SU-DHL-6 (cell line): ENCODE measurements around the gene LPCAT1.

Experiments used
- H2AFZ ChIP-seq: fragments of 200-600 bp; sonication (generic); 2 replicates; pipeline ENCODE4 v1.6.1; 2014; ENCODE audit warnings: low read depth, mild to moderate bottlenecking, moderate library complexity, mixed read lengths, antibody characterized with exemption, low read length; ENCODE audit not compliant: severe bottlenecking
- H3F3A ChIP-seq: fragments of 200-600 bp; shearing (Covaris generic); 2 replicates; pipeline ENCODE4 v1.6.0; 2016; ENCODE audit warnings: antibody characterized with exemption, mild to moderate bottlenecking; ENCODE audit not compliant: insufficient read depth
- H3K27ac ChIP-seq: fragments of 200-600 bp; sonication (generic); 2 replicates; pipeline ENCODE4 v1.5.1; 2016; ENCODE audit warnings: low read depth, mild to moderate bottlenecking, low read length, moderate library complexity, mixed read lengths
- H3K27me3 ChIP-seq: fragments of 200-600 bp; sonication (generic), shearing (Covaris generic); 2 replicates; pipeline ENCODE4 v1.6.0; 2014; ENCODE audit warnings: mild to moderate bottlenecking, low read length
- H3K36me3 ChIP-seq: fragments of 200-600 bp; sonication (generic); 2 replicates; pipeline ENCODE4 v1.6.1; 2014; ENCODE audit warnings: mild to moderate bottlenecking, low read length, mixed read lengths
- H3K4me2 ChIP-seq: fragments of 300-600, 200-600 bp; shearing (Covaris generic), sonication (generic); 2 replicates; pipeline ENCODE4 v1.6.0; 2014; ENCODE audit warnings: low read length, low read depth, mild to moderate bottlenecking; ENCODE audit not compliant: poor library complexity, severe bottlenecking
- H3K4me3 ChIP-seq: fragments of 200-600 bp; sonication (generic); 2 replicates; pipeline ENCODE4 v1.5.1; 2014; ENCODE audit warnings: antibody characterized with exemption, low read length, mild to moderate bottlenecking, mixed read lengths; ENCODE audit not compliant: insufficient read depth, poor library complexity, severe bottlenecking
- H3K79me2 ChIP-seq: fragments of 200-600 bp; sonication (generic); 2 replicates; pipeline ENCODE4 v1.6.1; 2014; ENCODE audit warnings: mild to moderate bottlenecking, low read length, moderate library complexity; ENCODE audit not compliant: insufficient read depth
- H3K9ac ChIP-seq: fragments of 200-600 bp; sonication (generic); 2 replicates; pipeline ENCODE4 v1.7.0; 2014; ENCODE audit warnings: mild to moderate bottlenecking, low read length
- H3K9me2 ChIP-seq: fragments of 200-600 bp; sonication (generic); replicated peaks from 2 replicates; pipeline ENCODE4 v1.6.1; 2014; ENCODE audit warnings: low read length; ENCODE audit not compliant: insufficient read depth
- H3K9me3 ChIP-seq: fragments of 200-600 bp; sonication (generic); 2 replicates; pipeline ENCODE4 v1.6.1; 2014; ENCODE audit warnings: low read length, mixed read lengths; ENCODE audit not compliant: insufficient read depth
- H4K20me1 ChIP-seq: fragments of 200-600 bp; sonication (generic); 2 replicates; pipeline ENCODE4 v1.6.1; 2014; ENCODE audit warnings: low read depth, mild to moderate bottlenecking, antibody characterized with exemption, low read length, moderate library complexity, mixed read lengths
- EZH2phosphoT487 ChIP-seq: fragments of 200-600 bp; sonication (generic), shearing (Covaris generic); conservative IDR thresholded peaks from 2 replicates; pipeline ENCODE4 v1.6.1; 2018; ENCODE audit warnings: mild to moderate bottlenecking, antibody characterized with exemption, low read length, moderate library complexity, mixed read lengths
- TF ChIP-seq, protein P1 (sequence below): fragments of 200-600 bp; sonication (generic); IDR thresholded peaks from one replicate; pipeline ENCODE4 v1.5.1; 2017; ENCODE audit warnings: antibody characterized with exemption, mild to moderate bottlenecking, low read length, moderate library complexity; ENCODE audit not compliant: insufficient read depth, poor library complexity, severe bottlenecking

LPCAT1 gene

DNA sequence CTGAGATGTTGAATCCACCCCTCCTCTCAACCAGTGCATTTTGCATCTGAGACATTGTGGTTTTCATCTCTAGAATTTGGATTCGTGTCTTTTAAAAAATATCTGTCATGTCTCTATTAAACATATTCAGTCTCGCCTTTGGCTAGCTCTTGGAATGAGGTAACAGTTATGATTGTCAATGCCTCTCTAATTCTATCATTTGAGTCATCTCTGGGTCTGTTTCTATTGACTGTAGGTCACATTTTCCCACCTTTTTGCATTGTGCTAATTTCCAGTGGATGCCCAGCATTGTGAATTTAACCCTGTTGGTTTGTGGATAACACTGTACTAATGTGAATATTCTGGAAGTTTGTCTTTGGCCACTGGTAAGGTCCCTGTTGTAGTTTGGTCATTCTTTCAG, 70.1 kb downstream of the LPCAT1 start:
- H4K20me1 ChIP-seq: no peaks in the 10 kb centered on the region
- H3K27ac ChIP-seq: no peak overlapping the region
- H3K9me3 ChIP-seq: peaks cover 27% of the 10 kb centered on the region; the same call in 1 of the 2 replicates

DNA sequence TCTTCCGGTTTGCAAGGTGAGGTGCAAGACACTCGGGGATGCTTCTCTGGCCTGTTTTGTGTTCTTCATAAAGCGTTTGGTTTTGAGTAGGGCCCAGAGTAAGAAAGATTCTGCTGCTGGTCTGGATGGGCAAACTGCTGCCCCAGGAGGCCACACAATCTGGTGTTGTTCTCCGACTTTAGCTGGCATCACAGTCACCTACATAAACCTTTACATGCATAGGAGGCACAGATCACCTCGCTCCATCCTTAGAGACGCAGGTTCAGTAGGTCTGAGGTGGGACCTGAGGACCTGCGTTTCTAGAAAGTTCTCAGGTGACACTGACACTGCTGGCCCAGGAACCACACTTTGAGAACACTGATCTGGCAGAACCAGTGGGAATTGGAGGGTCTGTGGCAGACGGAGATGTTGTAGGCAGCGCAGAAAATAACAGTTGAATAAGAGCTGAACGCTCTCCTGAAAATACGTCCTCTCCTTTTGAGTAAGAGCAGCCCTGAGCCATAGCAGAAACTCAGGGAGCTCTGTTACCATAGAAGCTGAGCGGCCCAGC, 74.6 kb downstream of the LPCAT1 start:
- H3K9me2 ChIP-seq: no peaks in the 10 kb centered on the region
- H4K20me1 ChIP-seq: no peaks in the 10 kb centered on the region
- no peaks in the 10 kb centered on the region for H3K79me2 ChIP-seq
- no peak overlapping the region for H3K9ac ChIP-seq
- no peak for TF ChIP-seq EZH2phosphoT487
- TF ChIP-seq, protein P1, sequence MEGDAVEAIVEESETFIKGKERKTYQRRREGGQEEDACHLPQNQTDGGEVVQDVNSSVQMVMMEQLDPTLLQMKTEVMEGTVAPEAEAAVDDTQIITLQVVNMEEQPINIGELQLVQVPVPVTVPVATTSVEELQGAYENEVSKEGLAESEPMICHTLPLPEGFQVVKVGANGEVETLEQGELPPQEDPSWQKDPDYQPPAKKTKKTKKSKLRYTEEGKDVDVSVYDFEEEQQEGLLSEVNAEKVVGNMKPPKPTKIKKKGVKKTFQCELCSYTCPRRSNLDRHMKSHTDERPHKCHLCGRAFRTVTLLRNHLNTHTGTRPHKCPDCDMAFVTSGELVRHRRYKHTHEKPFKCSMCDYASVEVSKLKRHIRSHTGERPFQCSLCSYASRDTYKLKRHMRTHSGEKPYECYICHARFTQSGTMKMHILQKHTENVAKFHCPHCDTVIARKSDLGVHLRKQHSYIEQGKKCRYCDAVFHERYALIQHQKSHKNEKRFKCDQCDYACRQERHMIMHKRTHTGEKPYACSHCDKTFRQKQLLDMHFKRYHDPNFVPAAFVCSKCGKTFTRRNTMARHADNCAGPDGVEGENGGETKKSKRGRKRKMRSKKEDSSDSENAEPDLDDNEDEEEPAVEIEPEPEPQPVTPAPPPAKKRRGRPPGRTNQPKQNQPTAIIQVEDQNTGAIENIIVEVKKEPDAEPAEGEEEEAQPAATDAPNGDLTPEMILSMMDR: no peak
- H3K27ac ChIP-seq: no peak overlapping the region
- H3K27me3 ChIP-seq: no peaks in the 10 kb centered on the region
- no peak overlapping the region for H3K4me2 ChIP-seq
- no peak overlapping the region for H2AFZ ChIP-seq
- no peak overlapping the region for H3K4me3 ChIP-seq
- H3K9me3 ChIP-seq: peaks cover 8% of the 10 kb centered on the region; the same call in 1 of the 2 replicates
- H3F3A ChIP-seq: no peaks in the 10 kb centered on the region
- H3K36me3 ChIP-seq: no peaks in the 10 kb centered on the region

More for the DNA sequence above, 70.1 kb downstream of the LPCAT1 start:
- Histone ChIP-seq H3K9ac (no peak overlapping the region), H3K4me3 (no peak overlapping the region), H2AFZ (no peak overlapping the region), H3K27me3 (no peaks in the 10 kb centered on the region), H3K9me2 (no peaks in the 10 kb centered on the region), H3F3A (no peaks in the 10 kb centered on the region), H3K4me2 (no peak overlapping the region), H3K36me3 (0 out of 2 replicates have a peak, but pooled peaks cover 3% of the 10 kb centered on the region), H3K79me2 (no peaks in the 10 kb centered on the region)
- no peak for TF ChIP-seq EZH2phosphoT487
- TF ChIP-seq, protein P1: no peak

DNA sequence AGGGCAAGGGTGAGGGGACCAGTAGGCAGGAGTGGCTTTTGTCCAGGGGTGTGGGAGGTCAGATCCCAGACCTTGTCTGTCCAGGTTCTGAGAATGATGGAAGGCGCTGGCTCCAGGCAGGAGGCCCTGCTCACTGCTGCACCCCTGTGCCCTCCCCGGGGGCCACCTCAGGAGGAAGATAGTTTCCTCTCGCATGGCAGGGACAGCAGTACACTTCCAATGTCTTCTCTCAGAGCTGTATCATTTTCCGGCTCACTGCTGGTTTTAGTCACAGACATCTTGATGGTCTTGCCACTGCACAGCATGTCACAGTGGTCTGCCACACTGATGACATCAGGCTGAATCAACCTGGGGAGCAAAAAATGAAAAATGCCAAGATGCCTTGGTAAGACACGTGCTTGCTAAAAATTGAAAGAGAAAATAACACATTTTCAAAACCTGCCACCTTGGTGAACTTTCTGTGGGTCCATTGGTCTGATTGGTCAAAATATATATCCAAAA, 75.2 kb downstream of the LPCAT1 start:
- Histone ChIP-seq H3K4me3 (no peak overlapping the region), H3K27ac (no peak overlapping the region), H3K36me3 (no peaks in the 10 kb centered on the region), H3K9ac (no peak overlapping the region), H3K4me2 (no peak overlapping the region), H3K79me2 (no peaks in the 10 kb centered on the region), H3K27me3 (no peaks in the 10 kb centered on the region), H4K20me1 (no peaks in the 10 kb centered on the region), H3K9me2 (no peaks in the 10 kb centered on the region), H3F3A (no peaks in the 10 kb centered on the region), H3K9me3 (peaks cover 4% of the 10 kb centered on the region; the same call in 1 of the 2 replicates), H2AFZ (no peak overlapping the region)
- TF ChIP-seq, protein P1: no peak
- TF ChIP-seq EZH2phosphoT487: no peak
